ENCODE measurements around the gene SPRR1B.

GRCh38 chr1:152983234-152983633, 47.8 kb upstream of the SPRR1B start:
- TF ChIP-seq PAX8 (IDR thresholded peaks at IDR 0.05) = no peak
- no peak for TF ChIP-seq EZH2 (IDR thresholded peaks at IDR 0.05; ENCODE audit: borderline replicate concordance, control insufficient read depth, low read depth, low read length)
- TF ChIP-seq CTCF (IDR thresholded peaks at IDR 0.05 in 2 of 3, conservative IDR thresholded peaks at IDR 0.05 in 1 of 3; ENCODE audit: control insufficient read depth in 2 of 3, extremely low read depth in 1 of 3, insufficient read depth in 1 of 3, low read depth in 3 of 3, low read length in 3 of 3) = no peak
- no peak for TF ChIP-seq FOXK2 (IDR thresholded peaks at IDR 0.05)
- no peak for TF ChIP-seq CHD1 (IDR thresholded peaks at IDR 0.05; ENCODE audit: low read depth, low read length)
